UCSD-AML1 (cell line): ENCODE results near the gene TREM2.

Experiments
- DNase-seq: peaks from one replicate; lab custom pipeline; 2025; ENCODE audit not compliant: unreplicated experiment; lab: John Stamatoyannopoulos, UW

TREM2 gene

DNA sequence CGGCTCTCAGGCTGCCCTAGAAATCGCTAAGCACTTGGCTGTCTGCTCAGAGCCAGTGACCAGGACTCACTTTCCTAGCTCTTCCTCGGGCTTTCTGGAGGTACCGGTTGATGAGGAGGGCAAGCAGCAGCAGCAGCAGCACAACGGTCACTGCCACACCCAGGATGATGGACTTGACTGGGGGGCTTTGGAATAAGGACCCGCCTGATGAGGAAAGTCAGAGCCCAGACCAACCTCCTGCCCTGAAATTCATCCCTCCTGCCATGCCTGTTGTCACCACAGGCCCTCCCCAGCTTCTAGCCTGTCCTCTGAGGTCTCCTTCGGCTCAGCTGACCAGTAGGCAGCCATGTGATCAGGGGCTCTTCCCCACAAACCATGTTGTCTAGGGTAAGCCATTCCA, 21.8 kb upstream of the TREM2 start:
- DNase-seq, result no peak

DNA sequence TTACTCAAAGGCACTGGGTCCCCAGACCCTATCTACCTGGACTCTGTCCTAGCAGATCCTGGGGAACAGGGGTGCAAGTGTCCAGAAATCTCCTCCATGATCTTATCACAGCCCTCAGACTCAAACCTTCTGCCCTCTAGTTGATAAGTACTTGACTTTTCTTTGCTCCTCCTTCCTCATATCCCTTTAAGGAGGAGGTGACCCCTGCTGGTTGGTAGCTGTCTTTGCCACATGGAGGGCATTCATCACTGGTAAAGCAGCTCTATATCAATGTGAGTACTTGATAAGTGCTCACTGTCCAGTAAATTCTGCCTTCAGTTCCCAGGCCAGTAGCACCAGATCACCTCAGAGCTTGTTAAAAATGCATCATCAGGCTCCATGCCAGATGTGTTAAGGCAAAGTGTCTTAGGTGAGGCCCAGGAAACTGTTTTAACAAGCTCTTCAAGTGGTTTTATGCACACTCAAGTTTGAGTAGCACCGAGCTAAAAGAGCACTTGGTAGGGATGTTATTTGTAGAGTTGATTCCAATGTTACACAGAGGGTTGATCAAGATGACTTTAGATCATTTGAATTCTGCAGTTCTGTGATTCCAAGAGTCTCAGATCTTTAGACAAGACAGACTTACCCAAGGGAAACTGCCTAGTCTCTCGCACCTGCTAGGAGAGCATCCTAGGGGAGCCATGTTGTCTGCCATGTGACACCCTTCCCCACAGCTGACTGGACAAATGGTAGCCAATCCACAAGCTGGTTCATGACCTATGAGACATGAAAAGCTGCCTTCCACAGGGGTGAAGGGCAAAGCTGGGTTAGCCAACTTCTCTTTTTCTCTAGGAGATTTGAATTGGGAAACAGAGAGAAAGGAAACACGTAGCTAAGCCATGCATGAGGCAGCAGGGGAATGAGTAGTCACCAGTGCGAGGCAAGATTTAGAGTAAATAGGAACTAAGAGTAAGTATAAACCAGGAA, 19.4 kb upstream of the TREM2 start:
- DNase-seq, result peak; percentile 52

DNA sequence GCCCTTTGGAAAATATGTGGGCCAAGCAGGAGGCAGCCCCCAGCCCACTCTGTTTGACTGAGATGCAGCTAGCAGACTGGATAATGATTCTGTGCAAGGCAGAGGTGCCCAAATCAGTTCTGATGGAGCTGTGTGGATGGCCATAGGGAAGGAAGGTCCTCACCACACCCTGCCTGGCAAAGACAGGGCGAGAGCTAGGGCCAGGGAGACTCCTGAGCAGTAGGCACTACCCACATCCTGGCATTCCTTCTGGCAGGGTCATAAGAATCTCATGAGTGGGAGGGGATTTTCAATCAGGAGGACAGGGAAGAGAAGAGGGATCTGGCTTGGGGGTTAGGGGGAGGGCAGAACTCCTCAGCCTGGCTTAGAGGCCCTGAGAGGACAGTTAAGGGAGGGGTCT, 18.6 kb upstream of the TREM2 start:
- DNase-seq, result no peak

DNA sequence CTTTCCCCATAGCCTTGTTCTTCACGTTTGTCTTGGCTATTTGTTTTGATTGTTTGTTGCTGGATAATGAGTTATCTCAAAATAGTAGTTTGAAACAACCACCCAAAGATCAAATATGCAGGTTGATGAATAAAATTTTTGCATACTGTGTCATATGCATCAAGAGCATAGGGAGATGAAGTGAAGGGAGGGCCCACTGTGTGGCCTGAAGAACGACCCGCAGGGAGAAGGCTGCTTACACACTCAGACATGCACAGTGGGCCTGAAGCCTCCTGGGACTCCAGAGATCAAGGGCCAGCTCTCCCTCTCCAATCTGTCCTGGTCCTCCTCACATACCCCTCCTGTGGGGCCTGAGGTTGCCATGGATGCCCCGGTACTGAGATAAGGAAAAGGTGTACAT, 16.2 kb upstream of the TREM2 start:
- DNase-seq, result no peak

DNA sequence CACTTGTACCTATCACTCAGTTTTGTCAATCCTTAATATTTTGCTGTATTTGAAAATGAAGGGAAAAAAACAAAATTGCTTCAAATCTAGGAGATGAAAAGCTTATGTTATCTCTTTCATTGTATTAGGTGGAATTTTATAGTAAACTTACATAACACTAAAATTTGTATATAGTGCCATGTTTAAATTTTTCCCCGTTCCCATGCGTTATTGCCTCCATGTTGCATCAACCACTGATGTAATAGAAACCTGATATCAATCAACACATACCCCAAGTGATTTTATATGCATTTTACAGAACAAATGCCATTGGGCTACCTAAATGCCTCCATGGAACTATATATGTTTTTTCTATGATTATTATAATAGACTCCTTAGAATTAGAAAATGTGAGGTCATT, 14.8 kb upstream of the TREM2 start:
- no peak for DNase-seq

DNA sequence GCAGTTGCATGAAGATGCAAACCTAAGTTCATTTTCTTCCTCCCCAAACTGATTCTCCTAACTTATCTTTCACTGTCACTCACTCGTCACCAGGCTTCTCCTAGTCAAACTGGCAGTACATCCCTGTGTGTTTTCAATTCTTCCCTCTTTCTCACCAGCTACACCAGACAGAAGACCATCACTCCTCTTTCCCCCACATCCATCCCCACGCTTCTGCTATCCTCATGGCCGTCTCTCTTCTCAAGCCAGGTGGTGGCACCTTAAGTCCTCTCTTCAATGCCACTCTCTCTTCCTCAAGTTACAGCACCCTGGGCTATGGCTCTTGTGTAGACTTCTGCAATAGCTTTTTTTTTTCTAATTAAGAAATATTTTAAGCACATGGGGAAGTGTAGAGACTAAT, 14.4 kb upstream of the TREM2 start:
- DNase-seq, result no peak

DNA sequence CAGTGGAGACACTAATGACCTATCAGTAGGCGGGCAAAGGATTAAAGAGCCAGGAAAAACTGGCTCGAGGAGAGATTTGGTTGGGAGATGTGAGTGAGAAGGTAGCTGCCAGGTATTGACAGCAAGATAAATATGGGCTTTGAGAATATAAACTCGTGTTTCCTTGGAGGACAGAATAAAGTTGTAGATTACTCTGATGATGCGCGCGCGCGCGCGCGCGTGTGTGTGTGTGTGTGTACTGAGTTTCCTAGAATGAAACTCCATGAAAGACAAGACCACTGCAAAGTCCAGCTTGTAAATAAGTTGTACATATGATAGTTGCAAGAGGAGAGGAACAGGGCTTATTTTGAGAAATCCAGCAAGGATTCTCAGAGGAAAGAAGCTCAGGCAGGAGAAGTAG, 13.3 kb upstream of the TREM2 start:
- no peak for DNase-seq

DNA sequence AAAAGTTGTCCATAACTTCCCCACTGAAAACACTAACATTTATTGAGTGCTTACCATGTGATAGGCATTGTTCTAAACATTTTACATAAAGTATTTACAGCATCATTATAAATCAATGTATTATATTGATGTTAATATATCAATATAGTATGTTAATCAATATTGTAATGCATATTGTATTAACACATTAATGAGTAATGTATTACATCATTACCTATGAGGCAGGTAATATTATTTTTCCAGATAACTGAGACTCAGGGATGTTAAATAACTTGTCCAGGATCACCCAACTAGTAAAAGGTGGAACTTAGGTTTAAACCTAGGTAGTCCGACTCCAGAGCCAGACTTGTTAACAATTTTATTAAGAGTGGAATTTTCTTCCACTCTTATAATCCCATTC, 12.2 kb upstream of the TREM2 start:
- DNase-seq, result no peak

DNA sequence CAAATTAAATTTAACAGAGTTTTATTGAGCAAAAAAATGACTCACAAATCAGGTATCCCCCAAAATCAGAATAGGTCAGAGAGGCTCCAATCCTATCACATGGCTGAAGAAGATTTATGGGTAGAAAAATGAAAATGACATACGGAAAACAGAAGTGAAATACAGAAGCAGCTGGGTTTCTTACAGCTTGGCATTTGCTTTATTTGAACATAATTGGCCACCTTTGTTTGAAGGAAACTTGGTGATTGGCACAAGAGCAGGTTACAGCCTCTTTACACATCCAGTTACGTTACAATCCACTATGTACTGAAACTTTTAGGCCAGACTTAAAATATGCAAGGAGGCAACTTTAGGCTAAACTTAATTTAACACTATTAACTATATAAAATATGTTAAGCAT, 11.7 kb upstream of the TREM2 start:
- DNase-seq, result no peak

DNA sequence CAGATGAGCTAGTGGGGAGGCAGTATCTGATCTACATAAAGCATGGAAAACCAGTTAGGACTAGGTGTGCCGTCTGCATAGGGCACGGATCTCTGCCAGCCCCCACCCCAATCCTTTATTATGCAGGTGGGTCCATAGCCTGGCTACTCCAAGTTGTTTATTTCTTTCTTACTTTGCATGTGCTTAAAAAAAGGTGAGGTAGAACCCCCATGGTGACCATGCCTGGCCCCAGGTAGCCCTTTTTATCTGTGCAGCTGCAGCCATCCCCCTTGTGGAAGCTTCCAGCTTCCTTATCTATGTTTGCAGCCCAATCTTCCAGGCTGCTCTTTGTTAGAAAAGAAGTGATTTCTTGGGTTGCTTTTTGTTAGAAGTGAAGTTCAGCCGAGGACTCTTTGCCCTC, 9.0 kb upstream of the TREM2 start:
- DNase-seq, result no peak

DNA sequence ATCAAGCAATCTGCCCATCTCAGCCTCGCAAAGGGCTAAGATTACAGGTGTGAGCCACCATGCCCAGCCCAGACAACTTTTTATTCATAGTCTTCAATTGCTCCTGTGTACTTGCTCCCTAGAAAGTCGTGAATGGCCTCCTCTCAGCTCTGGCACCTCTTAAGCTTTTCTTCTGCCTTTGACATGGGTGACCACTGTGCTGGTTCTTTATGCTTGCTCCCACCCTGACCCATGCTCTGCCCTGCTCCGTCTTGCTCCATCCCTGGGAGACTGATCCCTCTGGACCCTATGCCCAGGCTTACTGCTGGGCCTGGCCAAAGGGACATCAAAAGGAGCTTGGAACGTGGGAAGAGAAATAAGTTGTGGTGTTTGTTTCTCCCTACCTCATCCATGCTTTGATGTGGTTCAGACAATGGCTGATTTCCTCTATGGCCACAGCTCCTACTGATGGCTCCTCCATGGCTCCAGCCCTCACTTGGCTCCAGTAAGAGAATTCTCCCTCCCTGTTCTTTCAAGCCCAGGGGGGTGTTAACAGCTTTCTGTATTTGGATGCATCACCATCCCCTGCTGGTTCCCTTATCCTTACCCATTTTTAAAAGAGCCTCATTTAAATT, 7.7 kb upstream of the TREM2 start:
- DNase-seq, result no peak

DNA sequence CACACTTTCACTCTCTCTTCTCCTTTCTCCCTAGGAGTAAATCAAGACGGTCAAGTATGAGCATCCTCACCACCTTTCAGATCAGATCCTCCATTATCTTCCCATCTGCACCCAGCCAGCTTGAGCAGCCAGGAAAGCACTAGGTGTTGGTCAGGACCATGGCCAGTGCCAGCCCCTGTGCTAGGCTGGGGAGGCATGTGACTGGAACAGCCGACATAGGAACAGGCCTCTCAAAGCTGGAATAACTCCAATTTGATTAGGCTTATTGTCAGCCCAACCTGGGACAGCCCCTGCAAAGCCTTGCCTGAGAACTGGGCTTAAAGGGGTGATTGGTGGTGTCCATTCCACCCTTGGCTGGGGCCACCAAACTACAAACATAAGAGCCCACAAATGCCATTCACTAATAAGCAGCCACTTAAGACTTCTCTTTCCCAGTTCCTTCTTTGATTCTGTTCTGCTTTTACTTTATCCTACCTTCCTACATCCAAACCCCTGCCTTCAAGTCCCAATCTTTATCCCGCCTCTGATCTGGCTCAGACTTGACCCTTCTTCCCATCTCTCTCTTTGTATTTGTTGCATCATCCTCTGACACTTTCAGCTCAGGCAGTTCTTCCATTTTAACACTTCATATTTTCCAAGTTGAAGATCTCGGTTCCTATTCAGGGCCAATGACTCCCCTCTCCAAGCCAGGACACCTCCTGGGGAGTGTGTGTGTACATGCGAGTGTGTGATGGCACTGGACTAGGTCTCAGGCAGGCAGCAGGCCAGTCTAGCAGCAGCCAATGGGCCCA, 4.5 kb upstream of the TREM2 start:
- DNase-seq, result peak; percentile 44

DNA sequence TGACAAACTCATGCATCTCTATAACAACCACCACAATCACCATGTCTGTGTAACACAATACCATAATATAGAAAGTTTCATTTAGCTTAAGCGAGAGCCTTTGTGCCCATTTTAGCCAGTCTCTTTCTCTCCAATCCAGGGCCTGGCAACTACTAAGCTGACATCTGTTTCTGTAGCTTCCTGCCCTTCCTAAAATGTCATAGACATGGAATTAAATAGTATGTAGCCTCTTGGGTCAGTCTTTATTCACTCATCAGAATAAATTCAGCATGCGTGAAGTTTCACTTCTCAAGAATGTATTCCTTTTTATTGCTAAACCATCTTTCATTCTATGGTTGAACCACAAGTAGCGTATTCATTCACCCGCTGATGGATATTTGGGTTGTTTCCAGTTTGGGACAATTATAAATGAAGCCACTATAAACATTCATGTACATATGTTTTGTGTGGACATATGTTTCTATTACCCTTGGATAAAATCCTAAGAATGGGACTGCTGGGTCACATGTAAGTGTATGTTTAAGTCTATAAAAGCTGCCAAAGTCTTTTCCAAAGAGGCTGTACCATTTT, 1.7 kb upstream of the TREM2 start:
- no peak for DNase-seq

DNA sequence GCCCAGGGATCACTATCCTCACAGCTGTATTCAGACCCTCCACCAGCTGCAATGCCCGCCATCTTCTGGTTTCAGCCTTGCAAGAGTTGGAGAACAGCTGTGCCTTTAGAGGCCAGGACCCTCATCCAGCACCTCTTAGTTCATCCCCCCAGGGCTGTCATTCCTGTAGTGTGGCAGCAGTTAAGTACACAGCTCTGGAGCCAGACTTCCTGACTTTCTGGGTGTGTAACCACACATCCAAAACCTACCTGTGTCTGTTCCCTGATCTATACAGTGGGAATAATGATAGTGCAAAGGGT, 452 bp upstream of the TREM2 start:
- no peak for DNase-seq

DNA sequence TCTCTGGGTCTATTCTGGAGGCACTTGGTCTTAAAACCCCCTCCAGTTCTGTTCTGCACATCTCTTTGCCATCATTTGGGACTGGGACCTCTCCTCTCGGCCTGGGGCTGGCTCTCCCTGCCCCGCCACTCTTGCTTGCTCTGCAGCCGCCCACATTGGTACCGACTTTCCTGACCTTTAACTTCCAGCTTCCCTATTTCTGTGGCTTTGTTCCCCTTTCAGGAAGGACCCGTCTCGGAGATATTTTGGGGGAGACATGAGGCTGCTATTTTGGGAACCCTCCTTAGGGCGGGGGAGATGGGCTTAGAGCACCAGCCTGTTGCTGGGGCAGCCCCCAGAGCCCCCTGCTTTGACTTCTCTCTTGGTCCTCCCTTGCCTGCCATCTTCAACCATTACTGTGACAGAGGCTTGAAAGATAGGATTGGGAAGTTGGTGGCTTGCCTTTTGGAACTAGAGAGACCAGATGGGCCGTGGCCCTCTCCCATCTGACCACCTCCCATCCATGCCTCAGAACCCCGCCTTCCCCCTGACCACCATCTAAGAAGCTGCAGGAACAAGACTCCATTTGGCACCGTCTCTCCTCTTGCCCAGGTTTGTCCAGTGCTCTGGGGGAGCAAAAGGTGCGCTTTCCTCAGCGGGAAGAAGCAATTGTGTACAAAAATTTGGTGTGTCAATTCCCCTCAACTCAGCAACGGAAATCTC, 914 bp downstream of the TREM2 start:
- no peak for DNase-seq

DNA sequence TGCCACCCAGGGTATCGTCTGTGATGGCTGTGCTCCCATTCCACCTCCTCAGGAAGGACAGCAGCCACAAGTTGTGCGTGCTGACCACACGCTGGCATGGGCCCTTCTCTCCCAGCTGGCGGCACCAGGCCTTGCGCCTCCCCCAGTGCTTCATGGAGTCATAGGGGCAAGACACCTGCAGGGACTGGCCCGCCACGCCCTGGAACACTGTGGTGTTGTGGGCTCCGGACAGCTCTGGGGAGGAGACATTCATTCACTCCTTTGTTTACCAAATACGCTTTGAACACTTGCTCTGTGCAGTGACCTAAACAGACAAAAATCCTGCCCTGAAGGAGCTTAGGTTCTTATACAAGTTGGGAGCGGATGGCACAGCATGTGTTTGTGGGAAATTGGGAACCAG, 1.5 kb downstream of the TREM2 start:
- DNase-seq, result no peak

DNA sequence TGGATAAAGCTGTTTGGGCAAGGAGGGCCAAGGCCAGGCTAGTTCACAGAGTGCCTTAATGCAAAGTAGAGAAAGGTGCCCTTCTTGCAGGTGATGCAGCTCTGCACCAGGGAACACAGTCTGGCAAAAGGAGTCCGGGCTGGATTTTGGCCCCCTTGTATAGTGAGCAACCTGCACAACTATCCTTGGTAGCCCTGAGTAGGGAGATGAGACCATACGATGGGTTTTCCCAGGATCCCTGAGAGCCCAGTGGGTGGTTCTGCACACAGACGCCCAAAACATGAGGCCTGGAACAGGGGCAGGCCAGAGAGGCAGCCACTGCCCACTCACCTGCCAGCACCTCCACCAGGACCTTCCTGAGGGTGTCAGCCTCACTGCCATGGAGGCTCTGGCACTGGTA, 2.0 kb downstream of the TREM2 start:
- DNase-seq, result no peak

DNA sequence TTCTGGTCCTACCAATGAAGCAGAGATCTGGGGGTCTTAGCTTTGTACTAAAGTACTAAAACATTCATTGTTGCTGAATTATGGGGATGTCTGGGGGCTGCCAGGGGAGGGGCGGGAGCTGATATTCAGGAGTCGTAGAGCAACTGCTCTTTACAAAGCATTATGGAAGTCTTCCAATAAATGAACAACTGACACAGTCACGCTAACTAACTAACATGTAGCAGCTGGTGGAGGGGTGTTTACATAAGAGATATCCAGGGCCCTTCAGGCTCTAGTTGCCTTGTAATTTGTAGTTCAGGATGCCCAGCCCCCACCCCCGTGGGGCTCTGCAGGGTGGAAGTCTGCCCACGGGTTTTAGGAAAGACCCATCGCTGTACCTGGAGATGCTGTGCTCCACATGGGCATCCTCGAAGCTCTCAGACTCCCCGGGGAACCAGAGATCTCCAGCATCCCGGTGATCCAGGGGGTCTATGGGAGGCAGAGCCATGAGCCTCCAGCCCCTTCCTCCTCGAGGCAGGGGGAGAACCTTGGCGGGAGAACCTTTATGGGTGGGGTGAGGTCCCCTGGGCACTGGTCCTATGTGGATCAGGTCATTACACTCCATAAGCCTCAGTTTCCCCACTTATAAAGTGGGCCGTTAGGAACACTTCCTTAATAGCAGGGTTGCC, 3.4 kb downstream of the TREM2 start:
- DNase-seq, result no peak

DNA sequence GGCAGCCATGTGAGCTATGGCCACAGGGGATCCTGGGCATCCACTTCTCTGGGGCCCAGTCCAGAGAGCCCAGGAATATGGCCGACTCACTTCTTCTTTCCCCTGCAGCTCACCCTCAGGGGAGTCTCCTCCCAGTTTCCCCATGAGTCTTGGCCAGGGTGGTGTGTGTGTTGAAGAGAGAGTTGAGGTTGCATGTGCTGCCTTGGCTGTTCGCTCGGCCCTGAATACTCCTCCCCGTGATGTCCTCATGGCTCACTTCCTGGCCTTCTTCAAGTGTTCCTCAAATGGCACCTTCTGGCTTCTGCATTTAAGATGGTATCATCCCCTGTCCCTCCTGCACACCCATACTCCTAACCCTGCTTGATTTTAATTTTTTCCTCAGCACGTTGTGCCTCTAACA, 5.6 kb downstream of the TREM2 start:
- DNase-seq, result no peak

DNA sequence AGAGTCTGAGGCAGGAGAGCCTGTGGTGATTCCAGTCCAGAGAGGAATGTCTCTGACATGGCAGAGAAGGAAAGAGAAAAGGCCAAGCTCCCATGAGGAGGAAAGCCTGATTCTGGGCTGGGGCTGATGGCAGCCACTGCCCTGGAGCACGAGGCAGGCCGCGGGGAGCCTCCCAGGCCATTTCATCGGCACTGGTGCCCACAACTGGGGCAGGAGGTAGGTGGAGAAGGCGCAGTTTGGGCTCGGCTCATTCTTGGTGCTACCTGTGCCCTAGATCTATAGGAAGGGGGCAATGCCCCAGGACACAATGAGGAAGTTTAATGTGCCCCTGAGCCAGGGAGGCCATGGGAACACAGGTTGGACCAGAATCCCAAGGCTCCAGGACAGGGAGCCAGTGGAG, 6.1 kb downstream of the TREM2 start:
- no peak for DNase-seq

DNA sequence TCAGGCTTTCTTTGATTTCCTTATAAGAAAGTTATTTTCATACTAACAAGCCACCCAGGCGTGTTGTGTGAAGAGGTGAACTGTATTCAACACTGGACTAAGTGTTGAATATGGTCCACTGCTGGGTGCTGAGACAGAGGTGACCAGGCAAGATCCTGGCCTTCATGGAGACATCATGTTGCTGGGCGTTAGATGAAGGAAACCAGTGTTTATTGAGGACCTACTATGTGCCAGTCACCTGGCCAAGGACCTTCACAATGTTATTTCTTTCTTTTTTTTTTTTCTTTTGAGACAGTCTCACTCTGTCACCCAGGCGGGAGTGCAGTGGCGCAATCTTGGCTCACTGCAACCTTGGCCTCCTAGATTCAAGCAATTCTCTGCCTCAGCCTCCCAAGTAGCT, 6.9 kb downstream of the TREM2 start:
- DNase-seq, result no peak
